CD14-positive monocyte (primary cell): ENCODE data around the gene FANCL. TPM values are rescaled to one million over a fixed set of nuclear protein-coding genes. Genes with fewer than 3 reads are reported as not detected.

ENCODE experiments used
- DNase-seq, 3 donors: peaks; one replicate each; pipeline ENCODE4 v3.0.0-alpha.2; 2011 to 2022
- H2AFZ ChIP-seq: 2 replicates; pipeline ENCODE4 v1.6.0; 2012; ENCODE audit warnings: mild to moderate bottlenecking, low read depth, low read length, inconsistent platforms; ENCODE audit not compliant: insufficient read depth, poor library complexity, severe bottlenecking
- H3K27ac ChIP-seq, 2 donors: 1 replicate in 1 of 2; 2 replicates in 1 of 2; pipeline ENCODE4 v1.5.1; 2012 to 2013; ENCODE audit warnings: low read length in 2 of 2, control low read depth in 1 of 2, inconsistent platforms in 1 of 2, low read depth in 1 of 2, mild to moderate bottlenecking in 1 of 2
- H3K27me3 ChIP-seq, 2 donors: one replicate each; pipeline versions ENCODE4 v1.6.0 to v1.6.1; 2011 to 2013; ENCODE audit warnings: low read length in 2 of 2; ENCODE audit not compliant: control insufficient read depth in 2 of 2, insufficient read depth in 2 of 2
- H3K36me3 ChIP-seq, 2 donors: replicated peaks in 1 of 2; 1 replicate in 1 of 2; 2 replicates in 1 of 2; pipeline versions ENCODE4 v1.5.1 to v1.6.1; 2012 to 2013; ENCODE audit warnings: low read length in 2 of 2, control low read depth in 1 of 2, inconsistent platforms in 1 of 2, mild to moderate bottlenecking in 1 of 2; ENCODE audit not compliant: insufficient read depth in 2 of 2, control insufficient read depth in 1 of 2
- H3K4me1 ChIP-seq, 2 donors: 1 replicate in 1 of 2; 2 replicates in 1 of 2; pipeline versions ENCODE4 v1.5.1 to v1.6.1; 2012 to 2013; ENCODE audit warnings: low read length in 2 of 2, control low read depth in 1 of 2, inconsistent platforms in 1 of 2, mild to moderate bottlenecking in 1 of 2, moderate library complexity in 1 of 2; ENCODE audit not compliant: insufficient read depth in 2 of 2, control insufficient read depth in 1 of 2
- H3K4me2 ChIP-seq: replicated peaks from 2 replicates; pipeline ENCODE3; 2012; ENCODE audit warnings: low read length, moderate library complexity, mild to moderate bottlenecking; ENCODE audit not compliant: poor library complexity, severe bottlenecking; ENCODE audit errors: extremely low read depth
- H3K4me3 ChIP-seq, 3 experiments: fragments of 200-600 bp in 1 of 3; sonication (generic) in 1 of 3; replicated peaks in 1 of 3; 1 replicate in 2 of 3; 2 replicates in 1 of 3; pipeline ENCODE4 v1.5.1; 2011 to 2013; ENCODE audit warnings: low read length in 3 of 3, mild to moderate bottlenecking in 3 of 3, control low read depth in 2 of 3, low read depth in 2 of 3, inconsistent platforms in 1 of 3, moderate library complexity in 1 of 3
- H3K79me2 ChIP-seq: 2 replicates; pipeline ENCODE4 v1.6.0; 2012; ENCODE audit warnings: mild to moderate bottlenecking, control low read depth, inconsistent platforms, low read length, moderate library complexity; ENCODE audit not compliant: insufficient read depth
- H3K9ac ChIP-seq: 2 replicates; pipeline ENCODE4 v1.6.0; 2017; ENCODE audit warnings: low read length, mild to moderate bottlenecking; ENCODE audit not compliant: insufficient read depth, poor library complexity, severe bottlenecking
- H3K9me3 ChIP-seq, 2 donors: replicated peaks in 1 of 2; 1 replicate in 1 of 2; 2 replicates in 1 of 2; pipeline versions ENCODE4 v1.5.1 to v1.6.1; 2012 to 2013; ENCODE audit warnings: low read length in 2 of 2, control low read depth in 1 of 2; ENCODE audit not compliant: control insufficient read depth in 1 of 2, insufficient read depth in 1 of 2
- H4K20me1 ChIP-seq: 2 replicates; pipeline ENCODE4 v1.6.0; 2012; ENCODE audit warnings: mild to moderate bottlenecking, low read length, control low read depth, moderate library complexity; ENCODE audit not compliant: insufficient read depth
- H3K27ac Mint-ChIP-seq, 7 donors: one replicate each; pipeline ENCODE4 v1.8.0; 2020; ENCODE audit warnings: mild to moderate bottlenecking in 7 of 7, mixed read lengths in 7 of 7, moderate library complexity in 6 of 7, inconsistent platforms in 2 of 7
- H3K27me3 Mint-ChIP-seq, 3 donors: one replicate each; pipeline ENCODE4 v1.8.0; 2021 to 2022; ENCODE audit warnings: low read depth in 3 of 3, mild to moderate bottlenecking in 3 of 3, mixed read lengths in 3 of 3, moderate library complexity in 3 of 3, inconsistent platforms in 1 of 3
- H3K36me3 Mint-ChIP-seq, 2 donors: one replicate each; pipeline ENCODE4 v1.8.0; 2020; ENCODE audit warnings: mixed read lengths in 2 of 2, inconsistent platforms in 1 of 2, mild to moderate bottlenecking in 1 of 2
- H3K4me1 Mint-ChIP-seq: one replicate; pipeline ENCODE4 v1.8.0; 2020; ENCODE audit warnings: mild to moderate bottlenecking, mixed read lengths
- H3K4me3 Mint-ChIP-seq, 2 donors: one replicate each; pipeline ENCODE4 v1.8.0; 2020; ENCODE audit warnings: mild to moderate bottlenecking in 2 of 2, mixed read lengths in 2 of 2, moderate library complexity in 1 of 2
- H3K9me3 Mint-ChIP-seq, 7 donors: one replicate each; pipeline ENCODE4 v1.8.0; 2020 to 2022; ENCODE audit warnings: mixed read lengths in 7 of 7, mild to moderate bottlenecking in 6 of 7, moderate library complexity in 6 of 7, inconsistent platforms in 2 of 7
- WGBS: methylation state at CpG from one replicate; pipeline ENCODE4 v1.1.5; 2013; ENCODE audit warnings: missing lambda C conversion rate; ENCODE audit not compliant: insufficient coverage; 5-methylcytosine and 5-hydroxymethylcytosine counted together
- intact Hi-C, 2 donors: fragments of 100-400 bp; cut with micrococcal nuclease; formaldehyde crosslinking; loops; one replicate each; pipeline versions ENCODE4 v1.15.0 to v1.15.1; 2023
- polyA plus RNA-seq, 3 donors: library from polyadenylated mRNA; depleted of rRNA in 1 of 3; unstranded in 2 of 3; stranded (reverse) in 1 of 3; fragments of 300-500 nt in 2 of 3; fragments of >200 nt in 1 of 3; fragmentation: Illumina TruSeq in 2 of 3; gene quantifications; 1 replicate in 2 of 3; 2 replicates in 1 of 3; pipeline ENCODE4 v1.2.3, GENCODE V29; 2012 to 2021
- TF ChIP-seq, protein P1 (sequence below): fragments of 200-600 bp; IDR thresholded peaks from one replicate; pipeline ENCODE4 v1.8.0; 2022; ENCODE audit warnings: antibody characterized with exemption, mild to moderate bottlenecking

Gene FANCL
- polyA plus RNA-seq, 3 donors: 2.2 to 2.6 (median 2.5) TPM

GRCh38 chr2:58135861-58136260 is 105.3 kb downstream of the FANCL start:
- no peak overlapping the region for H3K4me3 Mint-ChIP-seq
- no peak for DNase-seq
- Histone ChIP-seq H3K4me2 (no peak overlapping the region), H3K79me2 (no peaks in the 10 kb centered on the region), H4K20me1 (no peaks in the 10 kb centered on the region), H2AFZ (no peak overlapping the region), H3K4me3 (no peak overlapping the region), H3K4me1 (no peaks in the 10 kb centered on the region), H3K36me3 (peaks cover 26 to 61% of the 10 kb centered on the region in 2 donors), H3K27ac (no peak overlapping the region), H3K9ac (no peak overlapping the region), H3K27me3 (no peaks in the 10 kb centered on the region), H3K9me3 (no peaks in the 10 kb centered on the region)
- intact Hi-C loops: no loop called here
- no peak overlapping the region for H3K27ac Mint-ChIP-seq
- no peaks in the 10 kb centered on the region for H3K4me1 Mint-ChIP-seq
- H3K36me3 Mint-ChIP-seq: peaks cover 41 to 52% of the 10 kb centered on the region in 2 donors
- TF ChIP-seq, protein P1, sequence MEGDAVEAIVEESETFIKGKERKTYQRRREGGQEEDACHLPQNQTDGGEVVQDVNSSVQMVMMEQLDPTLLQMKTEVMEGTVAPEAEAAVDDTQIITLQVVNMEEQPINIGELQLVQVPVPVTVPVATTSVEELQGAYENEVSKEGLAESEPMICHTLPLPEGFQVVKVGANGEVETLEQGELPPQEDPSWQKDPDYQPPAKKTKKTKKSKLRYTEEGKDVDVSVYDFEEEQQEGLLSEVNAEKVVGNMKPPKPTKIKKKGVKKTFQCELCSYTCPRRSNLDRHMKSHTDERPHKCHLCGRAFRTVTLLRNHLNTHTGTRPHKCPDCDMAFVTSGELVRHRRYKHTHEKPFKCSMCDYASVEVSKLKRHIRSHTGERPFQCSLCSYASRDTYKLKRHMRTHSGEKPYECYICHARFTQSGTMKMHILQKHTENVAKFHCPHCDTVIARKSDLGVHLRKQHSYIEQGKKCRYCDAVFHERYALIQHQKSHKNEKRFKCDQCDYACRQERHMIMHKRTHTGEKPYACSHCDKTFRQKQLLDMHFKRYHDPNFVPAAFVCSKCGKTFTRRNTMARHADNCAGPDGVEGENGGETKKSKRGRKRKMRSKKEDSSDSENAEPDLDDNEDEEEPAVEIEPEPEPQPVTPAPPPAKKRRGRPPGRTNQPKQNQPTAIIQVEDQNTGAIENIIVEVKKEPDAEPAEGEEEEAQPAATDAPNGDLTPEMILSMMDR: no peak
- H3K27me3 Mint-ChIP-seq: no peaks in the 10 kb centered on the region
- peaks cover 0 to 4% (median 0%) of the 10 kb centered on the region in 7 donors for H3K9me3 Mint-ChIP-seq
- no CpG with 5 or more reads among the region's 2 CpGs for WGBS

GRCh38 chr2:58133395-58133794 is 107.7 kb downstream of the FANCL start:
- peaks cover 0 to 4% (median 0%) of the 10 kb centered on the region in 7 donors for H3K9me3 Mint-ChIP-seq

More at GRCh38 chr2:58133395-58133794, 107.7 kb downstream of the FANCL start:
- Histone ChIP-seq H3K36me3 (peaks cover 11 to 52% of the 10 kb centered on the region in 2 donors), H3K4me1 (no peaks in the 10 kb centered on the region), H3K27me3 (no peaks in the 10 kb centered on the region), H3K4me2 (no peak overlapping the region), H2AFZ (no peak overlapping the region), H4K20me1 (no peaks in the 10 kb centered on the region), H3K79me2 (no peaks in the 10 kb centered on the region), H3K4me3 (no peak overlapping the region), H3K27ac (no peak overlapping the region), H3K9ac (no peak overlapping the region), H3K9me3 (no peaks in the 10 kb centered on the region)
- DNase-seq: no peak
- intact Hi-C loops: no loop called here
- H3K36me3 Mint-ChIP-seq: peaks cover 33 to 36% of the 10 kb centered on the region in 2 donors
- TF ChIP-seq, protein P1: no peak
- H3K4me1 Mint-ChIP-seq: no peaks in the 10 kb centered on the region
- H3K27me3 Mint-ChIP-seq: no peaks in the 10 kb centered on the region
- H3K27ac Mint-ChIP-seq: no peak overlapping the region
- no peak overlapping the region for H3K4me3 Mint-ChIP-seq
